Measurements from ENCODE around the gene EIF2S1.
"Not testable (repeated sequence)": the region's sequence is repeated elsewhere in the genome, so short reads cannot be mapped to it uniquely, and the experiment has no call there.

The EIF2S1 gene

GRCh38 chr14:67396381-67396970, 36.3 kb downstream of the EIF2S1 start:
- no peak for TF ChIP-seq CTCF (IDR thresholded peaks at IDR 0.05)

GRCh38 chr14:67397536-67397935, 37.4 kb downstream of the EIF2S1 start:
- no peak overlapping the region for H3K27ac ChIP-seq
- DNase-seq (ENCODE audit: low spot score): no peak
- no peak for TF ChIP-seq CTCF (IDR thresholded peaks at IDR 0.05)
- H3K4me3 ChIP-seq: no peak overlapping the region

More at GRCh38 chr14:67396381-67396970, 36.3 kb downstream of the EIF2S1 start:
- Histone ChIP-seq H3K4me3 (no peak overlapping the region), H3K27ac (no peak overlapping the region)
- no peak for DNase-seq (ENCODE audit: low spot score)

- DNase-seq (ENCODE audit: low spot score): no peak
- H3K27ac ChIP-seq: no peak overlapping the region
- TF ChIP-seq CTCF (IDR thresholded peaks at IDR 0.05): no peak
- no peak overlapping the region for H3K4me3 ChIP-seq
Measured at GRCh38 chr14:67400434-67400833, 40.3 kb downstream of the EIF2S1 start.

GRCh38 chr14:67405771-67406170, 45.6 kb downstream of the EIF2S1 start:
- peak; percentile 7 for DNase-seq (ENCODE audit: low spot score)
- TF ChIP-seq CTCF (IDR thresholded peaks at IDR 0.05): no peak
- H3K4me3 ChIP-seq: no peak overlapping the region
- no peak overlapping the region for H3K27ac ChIP-seq

GRCh38 chr14:67408122-67408801, 48.1 kb downstream of the EIF2S1 start:
- H3K4me3 ChIP-seq; H3K27ac ChIP-seq; DNase-seq (ENCODE audit: low spot score): not testable (repeated sequence)

- no peak for DNase-seq (ENCODE audit: low spot score)
- Histone ChIP-seq H3K27ac (no peak overlapping the region), H3K4me3 (no peak overlapping the region)
- no peak for TF ChIP-seq CTCF (IDR thresholded peaks at IDR 0.05)
Measured at GRCh38 chr14:67409461-67409860, 49.3 kb downstream of the EIF2S1 start.

GRCh38 chr14:67410313-67410712, 50.2 kb downstream of the EIF2S1 start:
- DNase-seq (ENCODE audit: low spot score): no peak
- TF ChIP-seq CTCF (IDR thresholded peaks at IDR 0.05): no peak
- no peak overlapping the region for H3K27ac ChIP-seq

More at GRCh38 chr14:67410313-67410712, 50.2 kb downstream of the EIF2S1 start:
- no peak overlapping the region for H3K4me3 ChIP-seq
